Suprapubic skin (tissue), 4 donors: ENCODE results near the gene PSMA6.

Experiments
- CTCF ChIP-seq, 2 donors: fragments of 200-600 bp in 1 of 2; fragments of 450-650 bp in 1 of 2; sonication (generic) in 1 of 2; IDR thresholded peaks; one replicate each; pipeline ENCODE4 v1.5.1; 2016 to 2019; ENCODE audit warnings: antibody characterized with exemption in 2 of 2, mild to moderate bottlenecking in 1 of 2, moderate library complexity in 1 of 2
- EP300 ChIP-seq: sonication (generic); formaldehyde crosslinking; IDR thresholded peaks from one replicate; pipeline ENCODE4 v1.6.1; 2017; ENCODE audit warnings: antibody characterized with exemption
- POLR2A ChIP-seq, 2 donors: fragments of 450-650 bp; IDR thresholded peaks; one replicate each; pipeline ENCODE4 v1.6.1; 2017; ENCODE audit warnings: antibody characterized with exemption in 2 of 2, mild to moderate bottlenecking in 2 of 2, moderate library complexity in 2 of 2
- POLR2AphosphoS5 ChIP-seq, 3 donors: sonication (generic); formaldehyde crosslinking; IDR thresholded peaks; one replicate each; pipeline ENCODE4 v1.6.1; 2017; ENCODE audit warnings: antibody characterized with exemption in 3 of 3

- no peak for TF ChIP-seq CTCF (IDR thresholded peaks at IDR 0.05)
- TF ChIP-seq EP300, result no peak
- no peak for TF ChIP-seq POLR2A (IDR thresholded peaks at IDR 0.05)
- TF ChIP-seq POLR2AphosphoS5 (IDR thresholded peaks at IDR 0.05), result no peak
Observed at GRCh38 chr14:35320472-35320871, 28.3 kb downstream of the PSMA6 start.
